DND-41 (cell line): ENCODE data around the gene GLB1L.
A peak's percentile ranks its signal among the peaks of the same experiment; 100 is the strongest.

Experiments
- ATAC-seq: fragments of 200-7000 bp; cut with Tn5 transposase; 3 replicates; pipeline ENCODE4 v1.9.1; 2021; ENCODE audit warnings: low read depth; ENCODE audit not compliant: insufficient read depth
- DNase-seq: peaks from one replicate; pipeline ENCODE4 v3.0.0-alpha.2; 2020
- H2AFZ ChIP-seq: 2 replicates; pipeline ENCODE4 v1.6.0; 2012; ENCODE audit warnings: low read depth, low read length
- H3K27ac ChIP-seq: 2 replicates; pipeline ENCODE4 v1.5.1; 2012; ENCODE audit warnings: low read length, inconsistent platforms
- H3K27me3 ChIP-seq: fragments of 200-600 bp; sonication (generic); 2 replicates; pipeline ENCODE4 v1.6.0; 2012; ENCODE audit warnings: low read length, mild to moderate bottlenecking, inconsistent platforms; ENCODE audit not compliant: insufficient read depth, poor library complexity
- H3K36me3 ChIP-seq: 2 replicates; pipeline ENCODE4 v1.5.1; 2012; ENCODE audit warnings: low read length, inconsistent platforms; ENCODE audit not compliant: insufficient read depth
- H3K4me1 ChIP-seq: 2 replicates; pipeline ENCODE4 v1.5.1; 2012; ENCODE audit warnings: mild to moderate bottlenecking, low read length; ENCODE audit not compliant: insufficient read depth
- H3K4me2 ChIP-seq: 2 replicates; pipeline ENCODE4 v1.6.0; 2012; ENCODE audit warnings: mild to moderate bottlenecking, moderate library complexity, low read length, inconsistent platforms; ENCODE audit not compliant: insufficient read depth
- H3K4me3 ChIP-seq, 2 experiments: fragments of 200-600 bp in 1 of 2; shearing (Covaris generic) in 1 of 2; 2 replicates each; pipeline ENCODE4 v1.5.1; 2012 to 2016; ENCODE audit warnings: inconsistent platforms in 2 of 2, low read length in 2 of 2, mild to moderate bottlenecking in 2 of 2, low read depth in 1 of 2, moderate library complexity in 1 of 2
- H3K79me2 ChIP-seq: 2 replicates; pipeline ENCODE4 v1.6.0; 2012; ENCODE audit warnings: low read length, inconsistent platforms; ENCODE audit not compliant: insufficient read depth
- H3K9ac ChIP-seq: 2 replicates; pipeline ENCODE4 v1.6.0; 2012; ENCODE audit warnings: low read depth, mild to moderate bottlenecking, inconsistent platforms, low read length, moderate library complexity
- H3K9me3 ChIP-seq: 2 replicates; pipeline ENCODE4 v1.5.1; 2012; ENCODE audit warnings: low read length, moderate library complexity, mild to moderate bottlenecking, inconsistent platforms; ENCODE audit not compliant: insufficient read depth, severe bottlenecking
- H4K20me1 ChIP-seq: 2 replicates; pipeline ENCODE4 v1.6.0; 2012; ENCODE audit warnings: low read length; ENCODE audit not compliant: insufficient read depth
- CTCF ChIP-seq: IDR thresholded peaks from 2 replicates; pipeline ENCODE4 v1.5.1; 2012; ENCODE audit warnings: borderline replicate concordance, low read length, moderate library complexity, mild to moderate bottlenecking; ENCODE audit not compliant: poor library complexity, severe bottlenecking; ENCODE audit errors: extremely low read depth
- EZH2 ChIP-seq: IDR thresholded peaks from 3 replicates; pipeline ENCODE4 v1.6.1; 2012; ENCODE audit warnings: borderline replicate concordance, low read depth, mild to moderate bottlenecking, moderate library complexity, low read length, inconsistent platforms; ENCODE audit not compliant: severe bottlenecking

GLB1L gene

GRCh38 chr2:219292616-219293015 lies 47.4 kb upstream of the GLB1L start:
- H3K9ac ChIP-seq, result no peak overlapping the region
- H3K4me3 ChIP-seq, result no peak overlapping the region
- H3K36me3 ChIP-seq, result no peaks in the 10 kb centered on the region
- H3K27me3 ChIP-seq, result peaks cover 5% of the 10 kb centered on the region
- peaks cover 16% of the 10 kb centered on the region for H3K4me1 ChIP-seq
- TF ChIP-seq CTCF (no peak), EZH2 (no peak)
- no peak overlapping the region for H3K4me2 ChIP-seq
- no peak for ATAC-seq
- H3K9me3 ChIP-seq, result no peaks in the 10 kb centered on the region
- H3K27ac ChIP-seq, result no peak overlapping the region
- H4K20me1 ChIP-seq, result no peaks in the 10 kb centered on the region
- H3K79me2 ChIP-seq, result no peaks in the 10 kb centered on the region
- H2AFZ ChIP-seq, result no peak overlapping the region
- DNase-seq, result peak; percentile 0

- TF ChIP-seq CTCF, result no peak
- TF ChIP-seq EZH2, result no peak
- Histone ChIP-seq H3K4me2 (no peak overlapping the region), H3K36me3 (no peaks in the 10 kb centered on the region), H3K27me3 (peaks cover 5% of the 10 kb centered on the region), H3K79me2 (no peaks in the 10 kb centered on the region), H4K20me1 (no peaks in the 10 kb centered on the region), H3K4me3 (no peak overlapping the region), H3K9me3 (no peaks in the 10 kb centered on the region), H2AFZ (no peak overlapping the region), H3K27ac (no peak overlapping the region), H3K4me1 (peaks cover 16% of the 10 kb centered on the region), H3K9ac (no peak overlapping the region)
- DNase-seq (no peak), ATAC-seq (no peak)
These were observed 46.8 kb upstream of the GLB1L start for GRCh38 chr2:219291910-219292490.

GRCh38 chr2:219291394-219291793 lies 46.1 kb upstream of the GLB1L start:
- Histone ChIP-seq H3K27ac (no peak overlapping the region), H4K20me1 (no peaks in the 10 kb centered on the region), H2AFZ (no peak overlapping the region), H3K4me2 (no peak overlapping the region), H3K9me3 (no peaks in the 10 kb centered on the region), H3K36me3 (no peaks in the 10 kb centered on the region), H3K79me2 (no peaks in the 10 kb centered on the region), H3K27me3 (peaks cover 5% of the 10 kb centered on the region), H3K9ac (no peak overlapping the region), H3K4me3 (no peak overlapping the region), H3K4me1 (peaks cover 16% of the 10 kb centered on the region)
- ATAC-seq (no peak), DNase-seq (no peak)
- no peak for TF ChIP-seq CTCF
- TF ChIP-seq EZH2, result no peak
